Inflammatory macrophage (primary cell): ENCODE results near the gene TREH.
A peak's percentile ranks its signal among the peaks of the same experiment; 100 is the strongest.
"Not testable (repeated sequence)": the region's sequence is repeated elsewhere in the genome, so short reads cannot be mapped to it uniquely, and the experiment has no call there.

Source experiments
- DNase-seq, 2 donors: peaks; one replicate each; pipeline ENCODE4 v3.0.0-alpha.2; 2020 to 2022

The TREH gene

GRCh38 chr11:118694771-118695170 is 15.3 kb upstream of the TREH start:
- no peak for DNase-seq

- no peak for DNase-seq
Observed at GRCh38 chr11:118694185-118694584, 14.7 kb upstream of the TREH start.

GRCh38 chr11:118691926-118692830 is 12.7 kb upstream of the TREH start:
- DNase-seq: peak; percentile 37 to 49

GRCh38 chr11:118690553-118691304 is 11.3 kb upstream of the TREH start:
- no peak for DNase-seq

GRCh38 chr11:118689852-118690552 is 10.6 kb upstream of the TREH start:
- DNase-seq: peak; percentile 90 to 92

- DNase-seq: no peak
Observed at GRCh38 chr11:118689503-118689851, 10.0 kb upstream of the TREH start.

GRCh38 chr11:118688851-118689502 is 9.5 kb upstream of the TREH start:
- DNase-seq: no peak

GRCh38 chr11:118688339-118688738 is 8.9 kb upstream of the TREH start:
- DNase-seq: not testable (repeated sequence)

GRCh38 chr11:118687906-118688305 is 8.5 kb upstream of the TREH start:
- no peak for DNase-seq

GRCh38 chr11:118684187-118684586 is 4.7 kb upstream of the TREH start:
- no peak for DNase-seq

GRCh38 chr11:118682939-118683338 is 3.5 kb upstream of the TREH start:
- DNase-seq: not testable (repeated sequence)

GRCh38 chr11:118682372-118682771 is 2.9 kb upstream of the TREH start:
- DNase-seq: no peak

GRCh38 chr11:118678908-118679307 is 542 bp downstream of the TREH start:
- DNase-seq: not testable (repeated sequence)

GRCh38 chr11:118677977-118678376 is 1.5 kb downstream of the TREH start:
- DNase-seq: no peak

- DNase-seq: no peak
Observed at GRCh38 chr11:118674082-118674435, 5.4 kb downstream of the TREH start.

GRCh38 chr11:118673361-118674081 is 5.9 kb downstream of the TREH start:
- no peak for DNase-seq

GRCh38 chr11:118672846-118673245 is 6.6 kb downstream of the TREH start:
- DNase-seq: no peak

- no peak for DNase-seq
Observed at GRCh38 chr11:118671254-118671653, 8.2 kb downstream of the TREH start.

GRCh38 chr11:118670063-118670462 is 9.4 kb downstream of the TREH start:
- no peak for DNase-seq

- no peak for DNase-seq
Observed at GRCh38 chr11:118666371-118666770, 13.1 kb downstream of the TREH start.

- DNase-seq: no peak
Observed at GRCh38 chr11:118663902-118664301, 15.5 kb downstream of the TREH start.

- DNase-seq: no peak
Observed at GRCh38 chr11:118663381-118663780, 16.1 kb downstream of the TREH start.
